Transverse colon (tissue), 4 donors: ENCODE data around the gene NCK2. TPM values are rescaled to one million over a fixed set of nuclear protein-coding genes. Genes with fewer than 3 reads are reported as not detected.

Source experiments
- DNase-seq: peaks from one replicate; pipeline ENCODE4 v3.0.0-alpha.2; 2019
- H3K27ac ChIP-seq, 4 donors: fragments of 200-600 bp; sonication (generic); 2 replicates each; pipeline ENCODE4 v1.5.1; 2016 to 2018; ENCODE audit warnings: inconsistent platforms in 4 of 4
- H3K27me3 ChIP-seq: fragments of 200-600 bp; sonication (generic); 2 replicates; pipeline ENCODE4 v1.5.1; 2017; ENCODE audit warnings: inconsistent platforms
- H3K36me3 ChIP-seq, 4 donors: fragments of 200-600 bp; sonication (generic); 2 replicates each; pipeline ENCODE4 v1.5.1; 2017 to 2019; ENCODE audit warnings: inconsistent platforms in 4 of 4
- H3K4me1 ChIP-seq, 4 donors: fragments of 200-600 bp; sonication (generic); 2 replicates each; pipeline ENCODE4 v1.5.1; 2017 to 2020; ENCODE audit warnings: inconsistent platforms in 4 of 4
- H3K4me3 ChIP-seq, 4 donors: fragments of 200-600 bp; sonication (generic); 1 replicate in 1 of 4; 2 replicates in 3 of 4; pipeline versions ENCODE4 v1.5.1 to v1.6.1; 2017 to 2019; ENCODE audit warnings: inconsistent platforms in 4 of 4
- H3K9me3 ChIP-seq, 2 donors: fragments of 200-600 bp; sonication (generic); 2 replicates each; pipeline ENCODE4 v1.5.1; 2017 to 2019; ENCODE audit warnings: inconsistent platforms in 2 of 2
- EP300 ChIP-seq: sonication (generic); formaldehyde crosslinking; IDR thresholded peaks from one replicate; pipeline ENCODE4 v1.6.1; 2017; ENCODE audit warnings: antibody characterized with exemption, low read depth
- POLR2A ChIP-seq: fragments of 450-650 bp; IDR thresholded peaks from one replicate; pipeline ENCODE4 v1.6.1; 2016; ENCODE audit warnings: antibody characterized with exemption, mild to moderate bottlenecking, moderate library complexity
- POLR2AphosphoS5 ChIP-seq, 3 donors: sonication (generic); formaldehyde crosslinking; IDR thresholded peaks; one replicate each; pipeline ENCODE4 v1.6.1; 2016; ENCODE audit warnings: antibody characterized with exemption in 3 of 3
- WGBS, 2 donors: methylation state at CpG; one replicate each; pipeline ENCODE4 v1.1.5; 2018; ENCODE audit warnings: low coverage in 1 of 2; 5-methylcytosine and 5-hydroxymethylcytosine counted together
- in situ Hi-C, 4 donors: fragments of 200-750 bp; cut with MboI; loops; one replicate each; pipeline versions ENCODE4 v1.15.0 to v1.15.1; 2017; ENCODE audit warnings: low sequenced_read_pairs in 3 of 4, low pct_ligation_motif_present in 1 of 4, low pct_unique_long_range_greater_than_20kb in 1 of 4
- intact Hi-C: fragments of 100-400 bp; cut with DNase I; formaldehyde crosslinking; loops from one replicate; pipeline ENCODE4 v1.15.1; 2023; ENCODE audit warnings: low total_unique reads
- total RNA-seq, 4 donors: library from RNA; depleted of rRNA; stranded (reverse); fragments of >200 nt; gene quantifications; one replicate each; pipeline ENCODE4 v1.1.0, GENCODE V29; 2016
- TF ChIP-seq, protein P1 (sequence below), 5 experiments: fragments of 200-600 bp in 3 of 5; fragments of 450-650 bp in 2 of 5; sonication (generic) in 3 of 5; IDR thresholded peaks; 1 replicate in 2 of 5; 2 replicates in 3 of 5; pipeline ENCODE4 v1.5.1; 2016 to 2017; ENCODE audit warnings: antibody characterized with exemption in 5 of 5, inconsistent platforms in 3 of 5, mild to moderate bottlenecking in 2 of 5, moderate library complexity in 1 of 5

Gene NCK2
- total RNA-seq, 4 donors from 2014 or later: 42.2 to 74.1 (median 59.9) TPM

DNA sequence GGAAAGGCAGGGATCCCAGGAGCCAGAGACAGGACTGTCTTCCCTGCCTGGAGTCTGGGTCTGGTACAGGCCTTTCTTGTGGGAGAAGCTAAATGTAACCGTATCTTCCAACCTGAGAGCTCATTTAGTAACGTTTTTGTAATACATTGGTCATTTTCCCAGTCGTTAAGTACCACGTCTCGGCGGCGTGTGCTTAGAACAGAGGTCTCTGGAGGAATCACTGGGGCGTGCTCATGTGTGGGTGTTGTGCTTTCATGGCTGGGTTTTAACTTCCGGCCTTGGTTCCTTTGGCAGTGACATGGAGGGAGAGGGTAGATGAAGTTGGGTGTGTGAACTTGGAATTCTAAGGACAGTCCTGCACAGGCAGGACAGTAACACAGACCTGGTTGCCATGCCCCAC is 79.7 kb downstream of the NCK2 start:
- 80 to 91% methylated on average over 7 to 9 of the region's 9 CpGs for WGBS, 2 donors
- Histone ChIP-seq H3K27me3 (no peaks in the 10 kb centered on the region), H3K36me3 (no peaks in the 10 kb centered on the region), H3K27ac (no peak overlapping the region), H3K4me1 (peaks cover 12 to 45% (median 32%) of the 10 kb centered on the region in 4 donors), H3K9me3 (no peaks in the 10 kb centered on the region), H3K4me3 (no peak overlapping the region)
- intact Hi-C loops (no loop called here), in situ Hi-C loops (no loop called here)
- no peak for DNase-seq
- TF ChIP-seq, protein P1, sequence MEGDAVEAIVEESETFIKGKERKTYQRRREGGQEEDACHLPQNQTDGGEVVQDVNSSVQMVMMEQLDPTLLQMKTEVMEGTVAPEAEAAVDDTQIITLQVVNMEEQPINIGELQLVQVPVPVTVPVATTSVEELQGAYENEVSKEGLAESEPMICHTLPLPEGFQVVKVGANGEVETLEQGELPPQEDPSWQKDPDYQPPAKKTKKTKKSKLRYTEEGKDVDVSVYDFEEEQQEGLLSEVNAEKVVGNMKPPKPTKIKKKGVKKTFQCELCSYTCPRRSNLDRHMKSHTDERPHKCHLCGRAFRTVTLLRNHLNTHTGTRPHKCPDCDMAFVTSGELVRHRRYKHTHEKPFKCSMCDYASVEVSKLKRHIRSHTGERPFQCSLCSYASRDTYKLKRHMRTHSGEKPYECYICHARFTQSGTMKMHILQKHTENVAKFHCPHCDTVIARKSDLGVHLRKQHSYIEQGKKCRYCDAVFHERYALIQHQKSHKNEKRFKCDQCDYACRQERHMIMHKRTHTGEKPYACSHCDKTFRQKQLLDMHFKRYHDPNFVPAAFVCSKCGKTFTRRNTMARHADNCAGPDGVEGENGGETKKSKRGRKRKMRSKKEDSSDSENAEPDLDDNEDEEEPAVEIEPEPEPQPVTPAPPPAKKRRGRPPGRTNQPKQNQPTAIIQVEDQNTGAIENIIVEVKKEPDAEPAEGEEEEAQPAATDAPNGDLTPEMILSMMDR (IDR thresholded peaks at IDR 0.05): no peak
- TF ChIP-seq EP300 (no peak), POLR2AphosphoS5 (IDR thresholded peaks at IDR 0.05) (no peak), POLR2A (no peak)

DNA sequence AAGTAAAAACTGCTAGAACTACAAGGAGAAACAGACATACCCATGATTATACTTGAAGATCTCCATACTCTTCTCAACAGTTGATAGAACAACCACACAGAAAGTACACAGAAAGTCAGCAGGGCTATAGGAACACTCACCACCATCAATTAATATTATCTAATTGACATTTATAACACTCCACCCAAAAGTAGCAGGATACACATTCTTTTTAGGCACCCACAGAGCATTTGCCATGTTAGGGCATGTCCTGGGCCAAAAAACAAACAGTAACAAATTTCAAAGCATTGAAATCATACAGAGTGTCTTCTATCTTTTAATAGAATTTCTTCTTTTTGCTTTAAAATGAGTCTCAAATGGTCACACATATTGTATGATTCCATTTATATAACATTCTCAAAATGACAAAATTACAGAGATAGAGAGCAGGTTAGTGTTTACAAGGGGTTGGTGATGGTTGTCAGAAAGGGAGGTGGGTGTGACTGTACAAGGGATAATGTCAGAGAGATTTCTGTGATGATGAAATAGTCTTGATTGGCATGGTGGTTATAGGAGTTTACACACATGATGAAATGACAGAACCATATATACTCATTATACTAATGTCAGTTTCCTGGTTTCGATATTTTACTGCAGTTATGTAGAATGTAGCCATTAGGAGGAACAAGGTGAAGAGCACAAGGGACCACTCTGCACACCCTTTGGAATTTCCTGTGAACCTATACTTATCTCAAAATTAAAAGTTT is 82.8 kb downstream of the NCK2 start:
- intact Hi-C loops (no loop called here), in situ Hi-C loops (no loop called here)
- Histone ChIP-seq H3K36me3 (no peaks in the 10 kb centered on the region), H3K4me1 (peaks cover 0 to 17% (median 11%) of the 10 kb centered on the region in 4 donors), H3K4me3 (no peak overlapping the region), H3K9me3 (peaks cover 3 to 10% of the 10 kb centered on the region in 2 donors), H3K27me3 (no peaks in the 10 kb centered on the region), H3K27ac (peak overlapping the region in 1 of 4 donors; percentile 20)
- 38 to 55% methylated on average over 1 of the region's 1 CpG for WGBS, 2 donors
- TF ChIP-seq EP300 (no peak), POLR2A (no peak), POLR2AphosphoS5 (IDR thresholded peaks at IDR 0.05) (no peak)
- TF ChIP-seq, protein P1 (IDR thresholded peaks at IDR 0.05): no peak
- DNase-seq: no peak

- intact Hi-C loops: no loop called here
- TF ChIP-seq, protein P1 (IDR thresholded peaks at IDR 0.05): no peak
- TF ChIP-seq POLR2A (no peak), EP300 (no peak), POLR2AphosphoS5 (IDR thresholded peaks at IDR 0.05) (no peak)
- in situ Hi-C loops: no loop called here
These were observed 83.8 kb downstream of the NCK2 start for GRCh38 chr2:105828558-105828957.

GRCh38 chr2:105834931-105835330 is 90.2 kb downstream of the NCK2 start:
- no peak overlapping the region for H3K4me3 ChIP-seq
- H3K27me3 ChIP-seq: no peaks in the 10 kb centered on the region
- no peak for TF ChIP-seq POLR2AphosphoS5 (IDR thresholded peaks at IDR 0.05)
- TF ChIP-seq, protein P1 (IDR thresholded peaks at IDR 0.05): no peak
- no peak for TF ChIP-seq POLR2A
- no peak for TF ChIP-seq EP300
- intact Hi-C loops: no loop called here
- 63 to 70% methylated on average over 1 of the region's 1 CpG for WGBS, 2 donors
- H3K27ac ChIP-seq: no peak overlapping the region
- DNase-seq: no peak
- in situ Hi-C loops: no loop called here
- H3K9me3 ChIP-seq: peaks cover 7 to 34% of the 10 kb centered on the region in 2 donors
- H3K4me1 ChIP-seq: peaks cover 0 to 7% (median 0%) of the 10 kb centered on the region in 4 donors
- H3K36me3 ChIP-seq: no peaks in the 10 kb centered on the region

More at GRCh38 chr2:105828558-105828957, 83.8 kb downstream of the NCK2 start:
- no peak overlapping the region for H3K4me3 ChIP-seq
- peaks cover 3 to 13% of the 10 kb centered on the region in 2 donors for H3K9me3 ChIP-seq
- no peaks in the 10 kb centered on the region for H3K27me3 ChIP-seq
- H3K36me3 ChIP-seq: no peaks in the 10 kb centered on the region
- peaks cover 0 to 7% (median 3%) of the 10 kb centered on the region in 4 donors for H3K4me1 ChIP-seq
- no peak for DNase-seq
- no peak overlapping the region for H3K27ac ChIP-seq
